Neural progenitor cell (in vitro differentiated cells): ENCODE measurements around the gene HNRNPDL. TPM values are rescaled to one million over a fixed set of nuclear protein-coding genes. Genes with fewer than 3 reads are reported as not detected.
"Not testable (repeated sequence)": the region's sequence is repeated elsewhere in the genome, so short reads cannot be mapped to it uniquely, and the experiment has no call there.

Experiments used
- DNase-seq: peaks from one replicate; pipeline ENCODE4 v3.0.0-alpha.2; 2016; ENCODE audit warnings: low spot score
- H2AFZ ChIP-seq: fragments of 200-600 bp; sonication (generic); replicated peaks from 2 replicates; pipeline ENCODE4 v1.6.1; 2016; ENCODE audit warnings: antibody characterized with exemption
- H3F3A ChIP-seq: fragments of 200-600 bp; sonication (generic); 2 replicates; pipeline ENCODE4 v1.6.1; 2016; ENCODE audit warnings: antibody characterized with exemption, low read depth
- H3K27ac ChIP-seq: fragments of 200-600 bp; sonication (generic); 2 replicates; pipeline ENCODE4 v1.5.1; 2016; ENCODE audit warnings: mild to moderate bottlenecking
- H3K27me3 ChIP-seq: fragments of 200-600 bp; sonication (generic); 2 replicates; pipeline ENCODE4 v1.6.1; 2016; ENCODE audit warnings: mild to moderate bottlenecking, moderate library complexity
- H3K36me3 ChIP-seq: fragments of 200-600 bp; sonication (generic); 2 replicates; pipeline ENCODE4 v1.5.1; 2016
- H3K4me1 ChIP-seq: fragments of 200-600 bp; sonication (generic); 2 replicates; pipeline ENCODE4 v1.6.1; 2016; ENCODE audit warnings: mixed run types
- H3K4me2 ChIP-seq: fragments of 200-600 bp; sonication (generic); 2 replicates; pipeline ENCODE4 v1.6.1; 2016
- H3K4me3 ChIP-seq: fragments of 200-600 bp; sonication (generic); 2 replicates; pipeline ENCODE4 v1.5.1; 2016
- H3K79me2 ChIP-seq: fragments of 200-600 bp; sonication (generic); 2 replicates; pipeline ENCODE4 v1.6.1; 2016; ENCODE audit warnings: low read depth
- H3K9ac ChIP-seq: fragments of 200-600 bp; sonication (generic); 2 replicates; pipeline ENCODE4 v1.6.1; 2016
- H3K9me3 ChIP-seq: fragments of 200-600 bp; sonication (generic); 2 replicates; pipeline ENCODE4 v1.5.1; 2016; ENCODE audit warnings: low read depth
- H4K20me1 ChIP-seq: fragments of 200-600 bp; sonication (generic); 2 replicates; pipeline ENCODE4 v1.6.1; 2016; ENCODE audit warnings: low read depth
- H3K27ac Mint-ChIP-seq: 3 replicates; pipeline ENCODE4 v1.8.0; 2021; ENCODE audit warnings: mixed read lengths
- H3K27me3 Mint-ChIP-seq: 2 replicates; pipeline ENCODE4 v1.8.0; 2022; ENCODE audit warnings: low read depth, mild to moderate bottlenecking, inconsistent platforms, moderate library complexity, mixed read lengths; ENCODE audit not compliant: insufficient read depth
- H3K36me3 Mint-ChIP-seq: 3 replicates; pipeline ENCODE4 v1.8.0; 2021; ENCODE audit warnings: mixed read lengths
- H3K4me1 Mint-ChIP-seq: 3 replicates; pipeline ENCODE4 v1.8.0; 2021; ENCODE audit warnings: mixed read lengths
- H3K4me3 Mint-ChIP-seq: 3 replicates; pipeline ENCODE4 v1.8.0; 2021; ENCODE audit warnings: mild to moderate bottlenecking, moderate library complexity, mixed read lengths
- H3K9me3 Mint-ChIP-seq: 3 replicates; pipeline ENCODE4 v1.8.0; 2020; ENCODE audit warnings: mixed read lengths
- EZH2 ChIP-seq: fragments of 200-600 bp; sonication (generic); IDR thresholded peaks from 2 replicates; pipeline ENCODE4 v1.6.1; 2017; ENCODE audit warnings: antibody characterized with exemption, mild to moderate bottlenecking, moderate library complexity
- EZH2phosphoT487 ChIP-seq: fragments of 200-600 bp; sonication (generic); IDR thresholded peaks from 2 replicates; pipeline ENCODE4 v1.6.1; 2017; ENCODE audit warnings: antibody characterized with exemption
- total RNA-seq: library from RNA; depleted of rRNA; stranded (reverse); fragments of >200 nt; gene quantifications from 2 replicates; pipeline ENCODE4 v1.2.3, GENCODE V29; 2015; ENCODE audit warnings: low replicate concordance
- TF ChIP-seq, protein P1 (sequence below): fragments of 200-600 bp; sonication (generic); IDR thresholded peaks from 2 replicates; pipeline ENCODE4 v1.5.1; 2017; ENCODE audit warnings: antibody characterized with exemption, mild to moderate bottlenecking

The HNRNPDL gene
- total RNA-seq, 1 donor from 2014 or later, result 699 TPM

DNA sequence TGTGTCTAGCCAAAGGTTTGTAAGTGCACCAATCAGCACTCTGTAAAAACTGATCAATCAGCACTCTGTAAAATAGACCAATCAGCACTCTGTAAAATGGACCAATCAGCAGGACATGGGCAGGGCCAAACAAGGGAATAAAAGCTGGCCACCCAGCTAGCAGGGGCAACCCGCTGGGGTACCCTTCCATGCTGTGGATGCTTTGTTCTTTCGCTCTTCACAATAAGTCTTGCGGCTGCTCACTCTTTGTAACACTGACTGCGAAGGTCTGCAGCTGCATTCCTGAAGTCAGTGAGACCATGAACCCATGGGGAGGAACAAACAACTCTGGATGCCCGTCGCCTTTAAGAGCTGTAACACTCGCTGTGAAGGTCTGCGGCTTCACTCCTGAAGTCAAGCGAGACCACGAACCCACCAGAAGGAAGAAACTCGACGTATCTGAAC, 14.3 kb downstream of the HNRNPDL start:
- Mint-ChIP-seq H3K9me3 (peaks cover 27% of the 10 kb centered on the region), H3K4me1 (peaks cover 11% of the 10 kb centered on the region), H3K27ac (no peak overlapping the region), H3K27me3 (peaks cover 21% of the 10 kb centered on the region), H3K36me3 (peaks cover 6% of the 10 kb centered on the region), H3K4me3 (peak overlapping the region; percentile 74)
- no peak overlapping the region for H3K4me3 ChIP-seq
- no peaks in the 10 kb centered on the region for H3K79me2 ChIP-seq
- H3K27ac ChIP-seq, result no peak overlapping the region
- H3K9ac ChIP-seq, result no peak overlapping the region
- TF ChIP-seq, protein P1, sequence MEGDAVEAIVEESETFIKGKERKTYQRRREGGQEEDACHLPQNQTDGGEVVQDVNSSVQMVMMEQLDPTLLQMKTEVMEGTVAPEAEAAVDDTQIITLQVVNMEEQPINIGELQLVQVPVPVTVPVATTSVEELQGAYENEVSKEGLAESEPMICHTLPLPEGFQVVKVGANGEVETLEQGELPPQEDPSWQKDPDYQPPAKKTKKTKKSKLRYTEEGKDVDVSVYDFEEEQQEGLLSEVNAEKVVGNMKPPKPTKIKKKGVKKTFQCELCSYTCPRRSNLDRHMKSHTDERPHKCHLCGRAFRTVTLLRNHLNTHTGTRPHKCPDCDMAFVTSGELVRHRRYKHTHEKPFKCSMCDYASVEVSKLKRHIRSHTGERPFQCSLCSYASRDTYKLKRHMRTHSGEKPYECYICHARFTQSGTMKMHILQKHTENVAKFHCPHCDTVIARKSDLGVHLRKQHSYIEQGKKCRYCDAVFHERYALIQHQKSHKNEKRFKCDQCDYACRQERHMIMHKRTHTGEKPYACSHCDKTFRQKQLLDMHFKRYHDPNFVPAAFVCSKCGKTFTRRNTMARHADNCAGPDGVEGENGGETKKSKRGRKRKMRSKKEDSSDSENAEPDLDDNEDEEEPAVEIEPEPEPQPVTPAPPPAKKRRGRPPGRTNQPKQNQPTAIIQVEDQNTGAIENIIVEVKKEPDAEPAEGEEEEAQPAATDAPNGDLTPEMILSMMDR, result no peak
- peak; percentile 71 for TF ChIP-seq EZH2phosphoT487
- TF ChIP-seq EZH2, result no peak
- H3F3A ChIP-seq, result peaks cover 26% of the 10 kb centered on the region
- H3K4me1 ChIP-seq, result peaks cover 6% of the 10 kb centered on the region
- H2AFZ ChIP-seq, result no peak overlapping the region
- H3K36me3 ChIP-seq, result no peaks in the 10 kb centered on the region
- H3K27me3 ChIP-seq, result peaks cover 18% of the 10 kb centered on the region
- H3K4me2 ChIP-seq, result peak overlapping the region; percentile 41
- no peaks in the 10 kb centered on the region for H3K9me3 ChIP-seq
- H4K20me1 ChIP-seq, result no peaks in the 10 kb centered on the region
- peak; percentile 84 for DNase-seq

DNA sequence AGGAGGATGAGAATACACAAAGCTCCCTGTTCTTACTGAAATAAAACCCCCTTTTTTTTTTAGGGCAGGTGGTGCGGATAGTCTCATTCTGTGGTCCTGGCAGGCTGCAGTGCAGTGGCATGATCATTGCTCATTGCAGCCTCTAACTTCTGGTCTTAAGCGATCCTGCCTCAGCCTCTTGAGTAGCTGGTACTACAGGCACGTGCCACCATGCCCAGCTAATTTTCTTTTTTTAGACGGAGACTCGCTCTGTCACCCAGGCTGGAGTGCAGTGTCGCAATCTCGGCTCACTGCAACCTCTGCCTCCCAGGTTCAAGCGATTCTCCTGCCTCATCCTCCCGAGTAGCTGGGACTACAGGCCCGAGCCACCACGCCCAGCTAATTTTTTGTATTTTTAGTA, 15.2 kb downstream of the HNRNPDL start:
- H3K27ac Mint-ChIP-seq, H4K20me1 ChIP-seq: not testable (repeated sequence)

DNA sequence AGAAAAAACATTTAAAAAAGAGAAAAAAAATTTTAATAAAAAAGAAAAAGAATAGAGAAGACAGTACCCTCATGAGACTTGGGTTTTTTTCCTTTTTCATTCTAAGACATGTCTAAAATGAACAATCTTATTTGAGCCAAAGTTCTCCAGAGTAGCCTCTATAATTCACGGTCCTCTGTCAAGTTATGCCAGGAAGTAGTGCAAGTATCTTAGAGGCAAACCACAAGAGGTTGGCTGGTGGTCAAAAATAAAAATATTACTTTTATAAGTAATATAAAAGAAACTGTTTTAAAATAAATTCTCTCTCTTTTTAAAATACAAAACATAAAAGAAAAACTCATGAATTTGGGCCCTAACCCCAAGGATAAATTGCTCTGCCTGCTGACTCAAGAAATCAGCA, 26.5 kb downstream of the HNRNPDL start:
- no peak overlapping the region for H3K4me2 ChIP-seq
- no peak overlapping the region for H2AFZ ChIP-seq
- H4K20me1 ChIP-seq, result no peaks in the 10 kb centered on the region
- peaks cover 4% of the 10 kb centered on the region for H3K9me3 Mint-ChIP-seq
- DNase-seq, result no peak
- peaks cover 3% of the 10 kb centered on the region for H3K4me1 Mint-ChIP-seq
- H3K4me1 ChIP-seq, result no peaks in the 10 kb centered on the region
- H3K27me3 Mint-ChIP-seq, result no peaks in the 10 kb centered on the region
- TF ChIP-seq EZH2, result no peak
- no peak for TF ChIP-seq EZH2phosphoT487
- TF ChIP-seq, protein P1, result no peak
- no peak overlapping the region for H3K9ac ChIP-seq
- no peaks in the 10 kb centered on the region for H3K36me3 Mint-ChIP-seq
- H3K27ac Mint-ChIP-seq, result no peak overlapping the region
- H3K79me2 ChIP-seq, result no peaks in the 10 kb centered on the region
- no peaks in the 10 kb centered on the region for H3F3A ChIP-seq
- H3K4me3 Mint-ChIP-seq, result no peak overlapping the region
- H3K9me3 ChIP-seq, result no peaks in the 10 kb centered on the region
- H3K36me3 ChIP-seq, result no peaks in the 10 kb centered on the region
- H3K4me3 ChIP-seq, result no peak overlapping the region
- no peak overlapping the region for H3K27ac ChIP-seq
- H3K27me3 ChIP-seq, result no peaks in the 10 kb centered on the region

More for the DNA sequence above, 15.2 kb downstream of the HNRNPDL start:
- not testable (repeated sequence) for H3K36me3 ChIP-seq, H3K4me3 ChIP-seq, H3K9me3 ChIP-seq, H3K9ac ChIP-seq, H3K36me3 Mint-ChIP-seq, H3K79me2 ChIP-seq, H3K27ac ChIP-seq, H3K4me2 ChIP-seq, DNase-seq, H2AFZ ChIP-seq, H3K4me3 Mint-ChIP-seq, H3K4me1 ChIP-seq
- peaks cover 21% of the 10 kb centered on the region for H3F3A ChIP-seq
- H3K27me3 ChIP-seq, result peaks cover 18% of the 10 kb centered on the region
- Mint-ChIP-seq H3K9me3 (peaks cover 28% of the 10 kb centered on the region), H3K27me3 (peaks cover 19% of the 10 kb centered on the region), H3K4me1 (peaks cover 11% of the 10 kb centered on the region)

DNA sequence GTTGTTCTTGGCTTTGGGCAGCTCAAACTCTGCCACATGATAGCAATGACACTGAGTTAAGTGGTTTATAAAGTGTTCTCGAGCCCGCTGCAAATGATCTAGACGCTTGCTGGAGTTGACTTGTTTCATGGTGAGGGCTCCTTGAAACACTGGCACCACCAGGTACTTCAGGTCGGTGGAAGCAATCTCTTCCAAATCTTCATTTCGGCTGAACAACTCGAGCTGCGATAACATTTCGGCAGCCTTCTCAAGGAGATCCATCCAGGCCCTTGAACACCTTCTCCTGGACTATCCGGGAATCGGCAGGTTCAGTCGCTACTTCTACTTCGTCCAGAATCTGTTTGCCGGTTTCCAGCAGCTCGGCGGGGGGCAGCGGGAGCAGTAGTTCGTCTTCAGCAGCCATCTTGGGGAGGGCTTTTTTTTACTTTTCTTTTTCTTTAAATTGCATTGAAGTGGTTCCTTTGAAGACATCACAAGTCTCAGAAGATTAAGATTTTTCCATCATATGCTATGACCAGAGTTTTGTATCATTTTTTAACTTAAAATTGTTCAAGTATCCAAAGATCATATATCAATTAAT, 28.0 kb downstream of the HNRNPDL start:
- Histone ChIP-seq H4K20me1 (no peaks in the 10 kb centered on the region), H3K27ac (no peak overlapping the region), H2AFZ (no peak overlapping the region), H3K4me3 (no peak overlapping the region), H3K36me3 (no peaks in the 10 kb centered on the region), H3K4me1 (no peaks in the 10 kb centered on the region), H3K9ac (no peak overlapping the region), H3K27me3 (no peaks in the 10 kb centered on the region), H3K9me3 (no peaks in the 10 kb centered on the region), H3K79me2 (no peaks in the 10 kb centered on the region), H3K4me2 (no peak overlapping the region), H3F3A (no peaks in the 10 kb centered on the region)
- Mint-ChIP-seq H3K4me3 (no peak overlapping the region), H3K4me1 (peaks cover 3% of the 10 kb centered on the region), H3K9me3 (peaks cover 4% of the 10 kb centered on the region), H3K27me3 (no peaks in the 10 kb centered on the region), H3K36me3 (no peaks in the 10 kb centered on the region), H3K27ac (no peak overlapping the region)
- TF ChIP-seq EZH2phosphoT487, result no peak
- TF ChIP-seq EZH2, result no peak
- TF ChIP-seq, protein P1, result no peak
- DNase-seq, result no peak
